Gastroesophageal sphincter (tissue), 4 donors: ENCODE data around the gene CSGALNACT2. TPM values are rescaled to one million over a fixed set of nuclear protein-coding genes. Genes with fewer than 3 reads are reported as not detected.

Experiments
- ATAC-seq: fragments of 150-250 bp; one replicate; pipeline ENCODE4 v1.9.1; 2016; ENCODE audit warnings: mild to moderate bottlenecking, moderate library complexity
- H3K27ac ChIP-seq, 4 donors: fragments of 200-600 bp; sonication (generic) in 3 of 4; 1 replicate in 3 of 4; 2 replicates in 1 of 4; pipeline ENCODE4 v1.5.1; 2016 to 2019
- H3K27me3 ChIP-seq: fragments of 200-600 bp; sonication (generic); one replicate; pipeline ENCODE4 v1.5.1; 2019
- H3K36me3 ChIP-seq, 2 donors: fragments of 200-600 bp; sonication (generic); one replicate each; pipeline ENCODE4 v1.5.1; 2019; ENCODE audit warnings: control low read depth in 1 of 2
- H3K4me1 ChIP-seq, 3 donors: fragments of 200-600 bp; sonication (generic); 1 replicate in 2 of 3; 2 replicates in 1 of 3; pipeline ENCODE4 v1.5.1; 2016 to 2019; ENCODE audit warnings: control low read depth in 2 of 3
- H3K4me3 ChIP-seq, 2 donors: fragments of 200-600 bp; sonication (generic); one replicate each; pipeline ENCODE4 v1.5.1; 2019; ENCODE audit warnings: mild to moderate bottlenecking in 1 of 2, moderate library complexity in 1 of 2
- H3K9me3 ChIP-seq, 3 donors: fragments of 200-600 bp; sonication (generic); one replicate each; pipeline ENCODE4 v1.5.1; 2017 to 2019; ENCODE audit warnings: control low read depth in 2 of 3
- EP300 ChIP-seq: sonication (generic); formaldehyde crosslinking; IDR thresholded peaks from one replicate; pipeline ENCODE4 v1.6.1; 2017; ENCODE audit warnings: antibody characterized with exemption, mild to moderate bottlenecking
- POLR2A ChIP-seq, 2 donors: fragments of 450-650 bp; IDR thresholded peaks; one replicate each; pipeline ENCODE4 v1.6.1; 2017; ENCODE audit warnings: antibody characterized with exemption in 2 of 2, mild to moderate bottlenecking in 2 of 2, moderate library complexity in 1 of 2
- POLR2AphosphoS5 ChIP-seq: sonication (generic); formaldehyde crosslinking; IDR thresholded peaks from one replicate; pipeline ENCODE4 v1.6.1; 2017; ENCODE audit warnings: antibody characterized with exemption
- WGBS, 2 donors: methylation state at CpG; one replicate each; pipeline ENCODE4 v1.1.5; 2018; ENCODE audit warnings: low coverage in 1 of 2; 5-methylcytosine and 5-hydroxymethylcytosine counted together
- total RNA-seq, 4 donors: library from RNA; depleted of rRNA; stranded (reverse); fragments of >200 nt; gene quantifications; one replicate each; pipeline ENCODE4 v1.1.0, GENCODE V29; 2016
- TF ChIP-seq, protein P1 (sequence below), 4 experiments: fragments of 200-600 bp in 2 of 4; fragments of 450-650 bp in 2 of 4; sonication (generic) in 1 of 4; IDR thresholded peaks; one replicate each; pipeline ENCODE4 v1.5.1; 2017 to 2019; ENCODE audit warnings: antibody characterized with exemption in 4 of 4, mild to moderate bottlenecking in 2 of 4, moderate library complexity in 2 of 4

The CSGALNACT2 gene
- total RNA-seq, 4 donors from 2014 or later, result 28.4 to 37.4 (median 32.7) TPM

DNA sequence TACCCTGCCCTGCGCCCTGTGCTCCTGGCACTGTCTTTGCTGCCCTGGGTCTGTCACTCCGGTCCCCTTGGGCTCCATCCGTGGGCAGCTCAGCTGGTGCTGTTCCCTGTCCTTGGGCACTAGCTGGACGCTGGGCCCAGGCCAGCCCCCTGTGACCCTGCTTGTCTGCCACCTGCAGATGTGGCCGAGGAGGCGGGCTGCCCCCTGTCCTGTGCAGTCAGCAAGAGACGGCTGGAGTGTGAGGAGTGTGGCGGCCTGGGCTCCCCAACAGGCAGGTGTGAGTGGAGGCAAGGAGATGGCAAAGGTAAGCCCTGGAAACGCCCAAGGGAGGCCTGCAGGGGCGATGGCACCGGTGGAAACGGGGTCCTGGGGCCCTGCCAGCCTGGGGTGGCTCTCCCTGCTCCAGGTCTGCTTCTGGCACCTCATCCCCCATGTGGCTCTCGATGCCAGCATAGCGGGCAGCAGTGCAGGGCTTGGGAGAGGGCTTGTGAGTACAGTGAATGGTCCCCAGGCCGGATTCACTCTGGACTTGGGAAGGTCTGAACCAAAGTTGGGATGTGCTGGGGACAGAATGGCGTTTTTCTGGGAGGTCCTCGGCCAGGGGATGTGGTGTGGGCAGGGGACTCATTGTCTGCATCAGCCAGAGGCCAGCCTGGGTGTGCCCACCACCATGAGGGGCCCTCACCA is 26.2 kb upstream of the CSGALNACT2 start:
- H3K27ac ChIP-seq, result no peak overlapping the region
- no peaks in the 10 kb centered on the region for H3K36me3 ChIP-seq
- TF ChIP-seq, protein P1, sequence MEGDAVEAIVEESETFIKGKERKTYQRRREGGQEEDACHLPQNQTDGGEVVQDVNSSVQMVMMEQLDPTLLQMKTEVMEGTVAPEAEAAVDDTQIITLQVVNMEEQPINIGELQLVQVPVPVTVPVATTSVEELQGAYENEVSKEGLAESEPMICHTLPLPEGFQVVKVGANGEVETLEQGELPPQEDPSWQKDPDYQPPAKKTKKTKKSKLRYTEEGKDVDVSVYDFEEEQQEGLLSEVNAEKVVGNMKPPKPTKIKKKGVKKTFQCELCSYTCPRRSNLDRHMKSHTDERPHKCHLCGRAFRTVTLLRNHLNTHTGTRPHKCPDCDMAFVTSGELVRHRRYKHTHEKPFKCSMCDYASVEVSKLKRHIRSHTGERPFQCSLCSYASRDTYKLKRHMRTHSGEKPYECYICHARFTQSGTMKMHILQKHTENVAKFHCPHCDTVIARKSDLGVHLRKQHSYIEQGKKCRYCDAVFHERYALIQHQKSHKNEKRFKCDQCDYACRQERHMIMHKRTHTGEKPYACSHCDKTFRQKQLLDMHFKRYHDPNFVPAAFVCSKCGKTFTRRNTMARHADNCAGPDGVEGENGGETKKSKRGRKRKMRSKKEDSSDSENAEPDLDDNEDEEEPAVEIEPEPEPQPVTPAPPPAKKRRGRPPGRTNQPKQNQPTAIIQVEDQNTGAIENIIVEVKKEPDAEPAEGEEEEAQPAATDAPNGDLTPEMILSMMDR (IDR thresholded peaks at IDR 0.05), result no peak
- TF ChIP-seq POLR2AphosphoS5, result no peak
- no peak for TF ChIP-seq POLR2A (IDR thresholded peaks at IDR 0.05)
- TF ChIP-seq EP300, result no peak
- H3K9me3 ChIP-seq, result no peaks in the 10 kb centered on the region
- H3K4me1 ChIP-seq, result no peaks in the 10 kb centered on the region
- no peaks in the 10 kb centered on the region for H3K27me3 ChIP-seq
- 100% methylated on average over 1 to 3 of the region's 17 CpGs for WGBS, 2 donors
- no peak for ATAC-seq
- H3K4me3 ChIP-seq, result no peak overlapping the region

- H3K4me1 ChIP-seq, result no peaks in the 10 kb centered on the region
- WGBS, 2 donors, result no CpG with 5 or more reads among the region's 7 CpGs
- no peak overlapping the region for H3K27ac ChIP-seq
- TF ChIP-seq, protein P1 (IDR thresholded peaks at IDR 0.05), result no peak
- TF ChIP-seq POLR2AphosphoS5 (no peak), POLR2A (IDR thresholded peaks at IDR 0.05) (no peak), EP300 (no peak)
- no peaks in the 10 kb centered on the region for H3K9me3 ChIP-seq
- H3K36me3 ChIP-seq, result no peaks in the 10 kb centered on the region
- no peak for ATAC-seq
- H3K27me3 ChIP-seq, result no peaks in the 10 kb centered on the region
- no peak overlapping the region for H3K4me3 ChIP-seq
Observed at GRCh38 chr10:43112608-43112961, 25.7 kb upstream of the CSGALNACT2 start.

GRCh38 chr10:43113201-43114087 is 24.8 kb upstream of the CSGALNACT2 start:
- no peaks in the 10 kb centered on the region for H3K27me3 ChIP-seq
- WGBS, 2 donors, result 75 to 96% methylated on average over 1 to 4 of the region's 16 CpGs
- no peak for ATAC-seq
- TF ChIP-seq POLR2AphosphoS5, result no peak
- TF ChIP-seq, protein P1 (IDR thresholded peaks at IDR 0.05), result no peak
- TF ChIP-seq EP300, result no peak
- no peak for TF ChIP-seq POLR2A (IDR thresholded peaks at IDR 0.05)
- no peaks in the 10 kb centered on the region for H3K36me3 ChIP-seq
- H3K9me3 ChIP-seq, result no peaks in the 10 kb centered on the region
- no peak overlapping the region for H3K4me3 ChIP-seq
- H3K4me1 ChIP-seq, result no peaks in the 10 kb centered on the region
- no peak overlapping the region for H3K27ac ChIP-seq

DNA sequence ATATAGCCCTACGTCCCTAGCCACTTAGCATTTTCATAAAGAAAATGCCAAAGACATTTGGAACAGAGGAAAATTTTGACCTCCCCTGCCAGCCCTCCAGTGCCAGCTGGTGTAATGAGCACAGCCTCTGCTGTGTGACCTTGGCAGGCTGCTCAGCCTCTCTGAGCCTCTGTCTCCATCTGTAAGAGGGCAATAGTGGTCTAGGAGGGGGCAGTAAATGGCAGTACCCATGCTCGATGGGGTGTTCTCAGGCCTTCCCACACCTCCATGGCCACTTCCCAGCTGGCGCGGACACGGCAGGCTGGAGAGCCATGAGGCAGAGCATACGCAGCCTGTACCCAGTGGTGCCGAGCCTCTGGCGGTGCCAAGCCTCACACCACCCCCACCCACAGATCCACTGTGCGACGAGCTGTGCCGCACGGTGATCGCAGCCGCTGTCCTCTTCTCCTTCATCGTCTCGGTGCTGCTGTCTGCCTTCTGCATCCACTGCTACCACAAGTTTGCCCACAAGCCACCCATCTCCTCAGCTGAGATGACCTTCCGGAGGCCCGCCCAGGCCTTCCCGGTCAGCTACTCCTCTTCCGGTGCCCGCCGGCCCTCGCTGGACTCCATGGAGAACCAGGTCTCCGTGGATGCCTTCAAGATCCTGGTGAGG is 24.0 kb upstream of the CSGALNACT2 start:
- no peak for ATAC-seq
- no peaks in the 10 kb centered on the region for H3K27me3 ChIP-seq
- no peaks in the 10 kb centered on the region for H3K4me1 ChIP-seq
- no peaks in the 10 kb centered on the region for H3K9me3 ChIP-seq
- H3K4me3 ChIP-seq, result no peak overlapping the region
- TF ChIP-seq EP300, result no peak
- TF ChIP-seq, protein P1 (IDR thresholded peaks at IDR 0.05), result no peak
- no peak for TF ChIP-seq POLR2AphosphoS5
- TF ChIP-seq POLR2A (IDR thresholded peaks at IDR 0.05), result no peak
- WGBS, 2 donors, result 91 to 93% methylated on average over 10 to 11 of the region's 24 CpGs
- no peak overlapping the region for H3K27ac ChIP-seq
- no peaks in the 10 kb centered on the region for H3K36me3 ChIP-seq
